ENCODE data around the gene GBE1.

The GBE1 gene

GRCh38 chr3:81699536-81700320 lies 61.7 kb downstream of the GBE1 start:
- DNase-seq (ENCODE audit: low read depth) = no peak

- DNase-seq (ENCODE audit: low read depth) = no peak
Measured at GRCh38 chr3:81696090-81696489, 65.4 kb downstream of the GBE1 start.

GRCh38 chr3:81695302-81695701 lies 66.1 kb downstream of the GBE1 start:
- no peak for DNase-seq (ENCODE audit: low read depth)

GRCh38 chr3:81694662-81695061 lies 66.8 kb downstream of the GBE1 start:
- DNase-seq (ENCODE audit: low read depth) = no peak

GRCh38 chr3:81692766-81693165 lies 68.7 kb downstream of the GBE1 start:
- DNase-seq (ENCODE audit: low read depth) = no peak

- no peak for DNase-seq (ENCODE audit: low read depth)
Measured at GRCh38 chr3:81689617-81690016, 71.8 kb downstream of the GBE1 start.

GRCh38 chr3:81684751-81685395 lies 76.6 kb downstream of the GBE1 start:
- no peak for DNase-seq (ENCODE audit: low read depth)

GRCh38 chr3:81676706-81677456 lies 84.6 kb downstream of the GBE1 start:
- no peak for DNase-seq (ENCODE audit: low read depth)

GRCh38 chr3:81674690-81675089 lies 86.8 kb downstream of the GBE1 start:
- no peak for DNase-seq (ENCODE audit: low read depth)

GRCh38 chr3:81668283-81668682 lies 93.2 kb downstream of the GBE1 start:
- no peak for DNase-seq (ENCODE audit: low read depth)

- no peak for DNase-seq (ENCODE audit: low read depth)
Measured at GRCh38 chr3:81666502-81667121, 94.8 kb downstream of the GBE1 start.

- no peak for DNase-seq (ENCODE audit: low read depth)
Measured at GRCh38 chr3:81663114-81663513, 98.3 kb downstream of the GBE1 start.

- no peak for DNase-seq (ENCODE audit: low read depth)
Measured at GRCh38 chr3:81660036-81660435, 101.4 kb downstream of the GBE1 start.

GRCh38 chr3:81658322-81658997 lies 103.0 kb downstream of the GBE1 start:
- no peak for DNase-seq (ENCODE audit: low read depth)

- DNase-seq (ENCODE audit: low read depth) = no peak
Measured at GRCh38 chr3:81651139-81651538, 110.3 kb downstream of the GBE1 start.

GRCh38 chr3:81650187-81650586 lies 111.3 kb downstream of the GBE1 start:
- no peak for DNase-seq (ENCODE audit: low read depth)

GRCh38 chr3:81645248-81645647 lies 116.2 kb downstream of the GBE1 start:
- no peak for DNase-seq (ENCODE audit: low read depth)

GRCh38 chr3:81643721-81644120 lies 117.7 kb downstream of the GBE1 start:
- no peak for DNase-seq (ENCODE audit: low read depth)

- DNase-seq (ENCODE audit: low read depth) = no peak
Measured at GRCh38 chr3:81638480-81638879, 123.0 kb downstream of the GBE1 start.

- no peak for DNase-seq (ENCODE audit: low read depth)
Measured at GRCh38 chr3:81632659-81633058, 128.8 kb downstream of the GBE1 start.

- DNase-seq (ENCODE audit: low read depth) = no peak
Measured at GRCh38 chr3:81624756-81625155, 136.7 kb downstream of the GBE1 start.

GRCh38 chr3:81622395-81622794 lies 139.1 kb downstream of the GBE1 start:
- DNase-seq (ENCODE audit: low read depth) = no peak

Measured in T-helper 22 cell (primary cell).